Stimulated activated CD4-positive, alpha-beta T cell treated with anti-CD3 and anti-CD28 coated beads, TNF-alpha, amount 100 ng/mL, for 1 hour (primary cell): ENCODE measurements around the gene B4GAT1.
"Not testable (repeated sequence)": the region's sequence is repeated elsewhere in the genome, so short reads cannot be mapped to it uniquely, and the experiment has no call there.

Experiments
- DNase-seq, 3 donors: peaks; one replicate each; pipeline ENCODE4 v3.0.0-alpha.2; 2020; ENCODE audit warnings: low read depth in 3 of 3, low spot score in 1 of 3

Gene B4GAT1

DNA sequence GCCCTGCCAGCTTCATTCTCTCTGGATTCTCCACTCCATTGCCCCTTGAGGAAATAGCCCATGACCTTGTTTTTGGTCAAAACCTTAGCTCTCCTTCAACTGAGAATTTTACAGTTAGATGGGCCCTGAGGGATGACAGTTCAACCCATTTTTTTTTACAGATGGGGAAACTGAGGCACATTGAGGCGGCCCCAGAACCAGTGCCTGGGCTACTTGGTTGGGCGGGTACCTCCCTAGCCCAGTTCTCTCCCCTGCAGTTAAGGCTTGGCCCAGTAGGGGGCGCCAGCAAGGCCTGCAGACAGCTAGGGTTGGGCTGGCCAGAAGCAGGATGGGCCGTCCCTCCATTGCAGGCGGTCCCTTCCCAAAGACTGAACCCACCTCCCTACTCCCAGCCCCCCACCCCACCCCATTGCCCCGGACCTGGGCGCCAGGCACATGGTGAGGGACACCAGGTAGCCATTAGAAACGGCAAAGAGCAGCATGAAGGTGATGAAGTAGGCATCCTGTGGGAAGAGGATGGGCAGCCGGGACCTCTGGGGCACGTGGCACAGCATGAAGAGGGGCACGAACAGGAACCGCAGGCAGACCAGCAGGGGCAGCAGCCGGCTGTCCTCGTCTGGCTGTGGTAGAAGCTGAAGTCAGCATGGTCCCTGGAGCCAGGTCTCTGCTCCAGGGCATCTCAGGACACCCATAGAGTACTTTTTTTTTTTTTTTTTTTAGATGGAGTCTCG lies 16.5 kb upstream of the B4GAT1 start:
- DNase-seq = peak in 1 of 3 donors; percentile 71

DNA sequence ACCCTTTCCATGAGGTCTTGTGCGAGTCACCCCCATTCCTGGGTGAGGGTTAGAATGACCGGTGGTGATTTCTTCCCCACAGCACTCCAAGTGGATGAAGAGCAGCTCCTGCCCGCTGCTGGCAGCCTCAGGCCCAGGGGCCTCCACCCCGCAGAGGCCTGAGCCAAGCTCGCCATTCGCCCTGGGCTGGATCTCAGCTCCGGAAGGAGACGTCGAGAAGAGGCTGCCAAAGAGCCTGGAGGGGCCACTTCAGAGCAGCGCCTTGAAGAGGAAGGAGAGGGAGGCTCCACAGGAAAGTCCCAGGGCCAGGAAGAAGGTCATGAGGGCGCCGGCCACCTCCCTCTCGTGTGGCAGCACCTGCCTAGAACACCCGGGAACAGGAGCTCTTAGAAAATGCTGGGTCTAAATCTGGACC lies 15.8 kb upstream of the B4GAT1 start:
- no peak for DNase-seq

- no peak for DNase-seq
Observed at GRCh38 chr11:66362481-66363147, 15.2 kb upstream of the B4GAT1 start.

GRCh38 chr11:66361502-66361941 lies 14.1 kb upstream of the B4GAT1 start:
- DNase-seq = no peak

- DNase-seq = no peak
Observed at GRCh38 chr11:66360406-66361073, 13.1 kb upstream of the B4GAT1 start.

DNA sequence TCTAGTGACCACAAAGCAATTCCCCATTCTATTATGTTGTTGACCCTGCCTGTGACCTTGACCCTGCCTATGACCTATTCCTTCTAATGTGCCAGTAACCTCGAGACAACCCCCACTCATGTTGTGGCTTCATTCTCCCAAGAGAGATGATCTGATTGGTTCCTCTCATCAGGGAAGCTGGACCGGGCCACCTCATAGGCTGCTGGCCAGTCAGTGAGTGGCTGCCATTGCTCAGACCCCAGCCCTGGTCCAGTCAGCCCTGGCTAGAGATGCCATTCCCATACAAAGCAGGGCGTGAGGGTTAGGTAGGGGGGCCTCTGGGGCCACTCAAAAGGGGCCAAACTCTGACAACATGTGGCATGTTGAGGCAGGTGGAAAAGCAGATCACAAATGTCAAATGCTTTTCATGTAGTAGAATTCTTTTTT lies 12.2 kb upstream of the B4GAT1 start:
- DNase-seq = no peak

GRCh38 chr11:66350560-66351235 lies 3.3 kb upstream of the B4GAT1 start:
- not testable (repeated sequence) for DNase-seq

- DNase-seq = no peak
Observed at GRCh38 chr11:66349084-66349386, 1.6 kb upstream of the B4GAT1 start.

- no peak for DNase-seq
Observed at GRCh38 chr11:66346476-66347424, 679 bp downstream of the B4GAT1 start.

- DNase-seq = no peak
Observed at GRCh38 chr11:66345316-66345649, 2.1 kb downstream of the B4GAT1 start.

DNA sequence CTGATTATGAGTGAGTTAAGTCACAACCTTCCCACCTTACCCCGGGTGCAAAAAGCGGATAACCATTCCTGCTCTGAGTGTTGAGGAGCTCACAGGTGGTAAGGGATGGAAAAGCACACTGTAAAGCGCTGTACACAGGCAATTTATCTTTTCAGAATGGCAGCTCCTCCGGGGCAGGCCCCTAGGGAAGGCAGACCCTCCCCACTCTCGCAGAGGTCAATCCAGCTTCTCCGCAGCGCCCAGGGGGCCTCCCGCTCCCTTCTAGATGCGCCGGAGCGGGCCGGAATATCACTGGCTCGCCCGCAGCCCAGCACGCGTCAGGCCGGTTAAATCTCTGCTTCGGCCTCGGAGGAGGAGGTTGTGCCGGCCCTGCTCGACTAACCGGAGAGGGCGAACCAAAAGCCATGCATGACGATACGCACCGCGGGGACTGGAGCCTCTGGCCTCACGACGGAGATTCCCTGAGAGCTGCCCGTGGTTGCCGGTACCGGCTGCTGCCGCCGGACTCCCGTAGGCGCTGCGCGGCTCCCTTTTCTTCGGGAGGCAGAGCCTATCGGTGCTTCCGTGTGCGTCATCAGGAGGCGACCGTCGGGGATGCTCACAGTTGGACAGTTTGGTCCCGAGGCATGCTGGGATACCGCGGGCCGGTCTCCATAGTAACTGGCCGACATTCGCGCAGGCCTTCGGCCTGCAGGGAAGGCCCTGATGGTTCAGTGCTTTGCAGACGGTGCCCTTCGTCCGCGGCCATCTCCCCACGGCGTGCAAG lies 2.7 kb downstream of the B4GAT1 start, which contains the start of gene BRMS1:
Gene BRMS1 (minus strand): TSS at position 555 of the 766 bp plus-strand sequence. CDS start 2,870 bp downstream, outside the sequence.
- DNase-seq = peak; percentile 79 to 89 (median 87)

- DNase-seq = no peak
Observed at GRCh38 chr11:66343176-66343575, 4.3 kb downstream of the B4GAT1 start.

DNA sequence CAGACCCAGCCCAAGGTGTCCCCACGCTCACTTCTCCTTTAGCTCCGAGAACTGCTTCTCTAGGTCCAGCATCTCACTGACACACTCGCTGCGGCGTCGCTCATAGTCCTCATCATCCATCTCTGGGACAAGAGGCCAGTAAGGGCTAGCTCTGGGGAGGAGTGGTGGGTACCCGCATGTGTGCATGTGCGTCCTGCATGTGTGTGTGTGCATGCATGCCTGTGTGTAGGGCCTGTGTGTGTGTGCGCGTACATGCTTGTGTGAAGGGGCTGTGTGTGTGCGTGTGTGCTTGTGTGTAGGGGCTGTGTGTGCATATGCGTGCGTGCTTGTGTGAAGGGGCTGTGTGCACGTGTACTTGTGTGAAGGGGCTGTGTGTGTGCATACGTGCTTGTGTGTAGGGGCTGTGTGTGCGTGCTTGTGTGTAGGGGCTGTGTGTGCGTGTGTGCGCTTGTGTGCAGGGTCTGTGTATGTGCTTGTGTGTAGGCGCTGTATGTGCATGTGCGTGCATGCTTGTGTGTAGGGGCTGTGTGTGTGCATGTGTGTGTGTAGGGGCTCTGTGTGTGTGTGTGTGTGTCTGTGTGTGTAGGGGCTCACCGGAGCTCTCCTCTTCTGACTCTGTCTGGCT lies 5.8 kb downstream of the B4GAT1 start:
- no peak for DNase-seq

DNA sequence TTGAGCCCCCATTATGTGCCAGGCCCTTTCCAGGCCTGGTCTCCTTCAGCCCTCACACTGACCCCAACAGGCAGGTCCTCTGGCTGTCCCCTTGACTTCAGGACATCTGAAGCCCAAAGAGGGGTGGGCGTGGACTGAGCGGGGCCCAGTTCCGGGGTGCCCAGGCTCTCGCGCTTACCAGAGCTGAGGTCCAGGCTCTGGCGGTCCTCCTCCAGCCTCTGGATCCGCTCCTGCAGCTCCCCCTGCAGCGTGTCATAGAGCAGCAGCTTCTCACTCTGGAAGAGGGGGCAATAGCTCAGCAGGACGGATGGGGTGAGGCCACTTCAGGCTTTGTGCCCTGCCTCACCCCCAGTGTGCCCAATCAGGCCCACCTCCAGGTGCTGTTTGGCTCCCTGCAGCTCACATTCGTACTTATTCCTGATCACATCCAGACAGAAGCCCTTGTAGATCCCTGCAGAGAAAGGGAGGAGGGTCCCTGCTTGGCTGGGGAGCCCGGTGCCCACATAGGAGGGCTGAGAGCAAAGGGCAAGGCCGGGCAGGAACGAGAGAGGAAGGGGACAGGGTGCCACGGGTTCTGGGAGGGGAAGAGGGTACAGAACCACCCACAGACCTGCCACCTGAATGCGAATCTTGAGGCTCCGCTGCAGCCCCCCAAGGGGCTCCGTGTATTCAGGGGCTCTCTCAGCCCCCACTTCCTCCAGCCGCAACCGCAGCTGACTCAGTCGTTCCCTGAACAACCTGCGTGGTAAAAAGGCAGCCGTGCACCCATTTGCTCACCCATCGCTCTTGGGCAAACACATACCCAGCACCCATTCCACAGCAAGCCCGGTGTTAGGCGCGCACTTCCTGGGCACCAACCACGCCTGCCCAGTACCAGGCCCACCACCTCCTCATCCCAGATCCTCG lies 6.6 kb downstream of the B4GAT1 start:
- no peak for DNase-seq

- DNase-seq = no peak
Observed at GRCh38 chr11:66339686-66340483, 7.5 kb downstream of the B4GAT1 start.

GRCh38 chr11:66339162-66339675 lies 8.2 kb downstream of the B4GAT1 start:
- DNase-seq = no peak
